CD1c-positive myeloid dendritic cell (primary cell): ENCODE data around the gene HIGD1A.
"Not testable (repeated sequence)": the region's sequence is repeated elsewhere in the genome, so short reads cannot be mapped to it uniquely, and the experiment has no call there.

Source experiments
- DNase-seq: peaks from one replicate; pipeline ENCODE4 v3.0.0-alpha.2; 2016; ENCODE audit errors: extremely low spot score

Gene HIGD1A

GRCh38 chr3:42829083-42829627 is 24.9 kb upstream of the HIGD1A start:
- no peak for DNase-seq

DNA sequence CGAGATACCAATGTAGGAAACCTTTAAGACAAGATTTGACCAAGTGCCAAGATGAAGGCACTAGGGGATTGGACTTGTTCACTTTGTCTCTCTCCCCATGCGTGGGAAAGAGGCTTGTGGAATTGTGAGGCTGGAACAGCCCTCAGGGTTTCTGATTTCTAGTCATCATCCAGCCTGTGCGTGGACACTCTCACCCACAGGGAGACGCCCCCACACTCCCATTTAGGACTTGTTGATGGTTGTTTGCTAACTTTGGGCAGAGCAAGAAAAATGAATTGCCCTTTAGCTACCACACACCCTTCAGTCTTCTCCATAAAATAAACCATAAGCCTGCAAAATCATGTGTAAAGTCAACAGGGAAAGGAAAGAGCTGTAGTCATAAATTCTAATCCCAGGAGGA is 23.4 kb upstream of the HIGD1A start:
- no peak for DNase-seq

- DNase-seq = no peak
Measured at GRCh38 chr3:42827023-42827422, 22.7 kb upstream of the HIGD1A start.

- no peak for DNase-seq
Measured at GRCh38 chr3:42826141-42826540, 21.9 kb upstream of the HIGD1A start.

GRCh38 chr3:42823351-42823750 is 19.1 kb upstream of the HIGD1A start:
- DNase-seq = no peak

DNA sequence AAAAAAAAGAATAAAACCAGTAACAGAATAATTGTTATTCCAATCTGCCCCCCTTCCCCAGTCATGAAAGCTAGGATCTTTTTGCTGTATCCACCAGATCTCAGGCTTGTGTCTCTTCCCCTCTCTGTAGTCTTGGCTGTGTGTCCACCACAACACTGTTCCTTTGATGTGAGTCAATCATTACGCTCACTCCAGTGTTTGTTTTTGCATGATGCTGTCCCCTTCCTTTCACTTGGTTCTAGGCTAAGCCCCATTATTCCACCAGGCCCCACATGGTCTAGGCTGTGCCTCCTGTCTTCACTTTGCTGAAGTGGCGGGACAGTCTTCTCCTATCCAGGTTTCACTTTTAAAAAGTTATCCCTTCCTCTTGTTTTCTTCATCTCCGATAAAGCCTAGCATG is 18.5 kb upstream of the HIGD1A start:
- DNase-seq = no peak

- DNase-seq = no peak
Measured at GRCh38 chr3:42820746-42821051, 16.4 kb upstream of the HIGD1A start.

DNA sequence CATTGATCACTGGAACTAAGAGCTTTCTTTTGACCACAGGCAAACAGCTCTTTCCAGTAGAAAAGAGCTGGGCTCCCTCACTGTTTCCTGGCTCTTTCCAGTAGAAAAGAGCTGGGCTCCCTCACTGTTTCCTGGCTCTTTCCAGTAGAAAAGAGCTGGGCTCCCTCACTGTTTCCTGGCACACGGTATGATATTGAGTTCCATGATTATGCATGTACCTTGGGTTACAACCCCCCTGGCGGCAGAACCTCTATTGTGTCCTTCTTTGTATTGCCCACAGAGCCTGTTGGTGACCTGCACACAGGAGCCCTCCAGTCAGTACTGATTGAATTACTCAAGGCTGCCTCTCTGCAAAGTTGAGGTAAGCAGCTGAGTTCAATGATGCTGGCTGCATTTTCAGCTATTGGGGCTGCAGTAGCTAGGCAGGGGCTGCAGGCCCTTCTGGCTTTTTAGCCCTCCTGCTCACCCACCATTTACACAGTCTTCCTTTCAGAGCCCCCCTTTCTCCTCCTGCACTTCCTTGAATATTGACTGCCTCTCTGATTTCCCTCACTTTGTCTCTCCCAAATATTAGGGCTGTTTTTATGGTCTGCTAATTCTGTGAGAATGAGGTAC is 15.2 kb upstream of the HIGD1A start:
- DNase-seq = no peak

DNA sequence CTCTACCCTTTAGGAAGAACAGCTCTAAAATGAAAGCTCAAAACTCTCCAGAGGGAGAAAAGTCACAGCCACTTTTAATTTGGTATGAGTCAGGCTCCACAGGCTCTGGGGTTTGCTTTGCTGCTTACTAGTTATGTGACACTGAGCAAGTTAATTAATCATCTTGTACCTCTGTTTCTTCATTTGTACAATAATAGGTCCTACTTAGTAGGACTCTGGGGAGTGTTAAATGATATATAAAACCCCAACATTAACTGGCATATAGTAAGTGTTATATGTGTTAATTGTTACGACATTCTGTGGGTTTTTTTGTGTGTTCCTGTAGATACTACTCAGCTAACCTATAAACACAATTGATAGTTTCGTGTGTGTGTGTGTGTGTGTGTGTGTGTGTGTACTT is 11.5 kb upstream of the HIGD1A start:
- DNase-seq = no peak

GRCh38 chr3:42814914-42815507 is 10.7 kb upstream of the HIGD1A start:
- no peak for DNase-seq

DNA sequence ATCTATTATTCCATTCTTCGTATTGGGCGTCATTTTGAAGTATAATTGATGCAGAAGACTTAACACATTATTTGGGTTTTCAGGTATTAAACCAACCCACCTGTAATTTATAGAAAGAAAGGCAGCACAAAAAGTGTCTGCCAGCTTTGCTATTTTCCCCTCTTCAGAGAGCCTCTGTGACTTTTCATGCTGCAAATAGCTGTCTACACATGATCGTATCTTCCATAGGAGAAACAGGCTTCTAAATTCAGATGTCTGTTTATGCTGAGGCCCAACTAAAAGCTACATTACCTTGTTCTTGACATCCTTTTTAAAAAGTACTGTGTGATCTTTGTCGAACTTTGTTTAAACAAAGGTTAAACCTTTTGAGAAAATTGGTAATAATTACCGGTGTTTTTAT is 10.0 kb upstream of the HIGD1A start:
- DNase-seq = no peak

- peak; percentile 21 for DNase-seq
Measured at GRCh38 chr3:42811118-42811883, 7.0 kb upstream of the HIGD1A start.

- DNase-seq = not testable (repeated sequence)
Measured at GRCh38 chr3:42810706-42811105, 6.4 kb upstream of the HIGD1A start.

DNA sequence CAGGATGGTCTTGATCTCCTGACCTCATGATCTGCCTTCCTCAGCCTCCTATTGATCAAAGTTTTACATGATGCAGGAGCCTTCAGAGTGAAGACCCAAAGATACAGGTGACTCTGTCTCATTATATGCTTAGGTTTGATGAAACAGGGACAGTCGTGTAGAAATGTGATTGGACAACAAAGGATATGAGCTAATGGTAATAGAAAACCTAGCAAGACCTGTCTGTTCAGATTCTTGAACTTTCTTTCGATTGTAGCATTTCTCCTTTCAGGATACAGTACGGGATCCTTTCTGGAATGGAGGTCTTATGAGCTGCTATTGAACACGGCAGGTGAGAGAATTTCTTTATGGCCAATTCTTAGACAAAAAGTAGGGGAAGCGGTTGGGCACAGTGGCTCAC is 4.9 kb upstream of the HIGD1A start, which contains the start of gene ACKR2:
ACKR2 (plus strand) TSS at position 244 of the 400 bp plus-strand sequence. CDS start 55,058 bp downstream, outside the sequence.
- no peak for DNase-seq

DNA sequence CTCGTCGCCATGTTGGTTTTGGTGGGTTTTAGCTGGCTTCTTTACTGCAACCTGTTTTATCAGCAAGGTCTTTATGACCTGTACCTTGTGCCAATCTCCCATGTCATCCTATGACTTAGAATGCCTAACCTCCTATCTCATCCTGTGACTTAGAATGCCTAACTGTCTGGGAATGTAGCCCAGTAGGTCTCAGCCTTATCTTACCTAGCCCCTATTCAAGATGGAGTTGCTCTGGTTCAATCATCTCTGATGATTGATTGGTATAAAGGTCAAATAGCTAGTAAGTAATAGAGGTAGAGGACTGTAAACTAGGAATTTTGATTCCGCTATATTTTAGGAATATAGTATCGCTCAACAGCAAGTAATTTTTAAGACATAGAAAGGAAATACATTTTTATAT is 3.6 kb upstream of the HIGD1A start:
- DNase-seq = no peak

GRCh38 chr3:42805141-42805821 is 991 bp upstream of the HIGD1A start:
- no peak for DNase-seq

GRCh38 chr3:42804831-42805132 is 492 bp upstream of the HIGD1A start:
- no peak for DNase-seq

DNA sequence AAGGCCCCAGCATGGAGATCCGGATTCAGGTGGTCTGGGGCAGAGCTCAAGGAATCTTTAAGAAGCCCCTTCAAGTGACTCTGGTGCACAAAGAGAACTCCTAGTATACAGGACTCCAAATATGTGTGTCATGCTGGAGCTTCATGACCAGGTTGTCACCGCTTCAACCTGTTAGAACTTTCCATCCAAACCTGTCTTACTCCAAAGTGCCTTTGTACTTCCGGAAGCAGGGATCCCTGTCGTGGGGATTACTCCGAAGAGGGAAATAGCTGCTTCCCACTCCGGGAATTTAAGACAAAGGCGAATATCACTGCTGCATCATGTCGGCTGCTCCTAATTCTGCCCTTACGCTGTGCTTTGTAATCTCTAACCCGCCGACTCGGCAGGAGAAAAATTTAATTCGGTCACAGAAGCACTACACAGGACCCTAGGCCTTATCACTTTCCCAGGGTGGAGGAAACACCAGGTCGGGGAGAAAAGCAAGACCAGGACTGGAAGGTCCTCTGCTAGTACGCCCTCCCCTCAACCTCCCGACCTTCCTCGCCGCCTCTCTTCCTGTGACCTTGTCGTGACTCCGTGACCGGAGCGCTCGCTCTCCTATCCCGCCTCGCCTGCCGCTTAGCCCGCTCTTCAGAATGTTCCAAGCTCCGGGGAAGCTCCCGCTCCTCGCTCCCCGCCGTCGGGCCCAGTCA is 730 bp downstream of the HIGD1A start:
- peak; percentile 21 for DNase-seq

GRCh38 chr3:42802876-42803413 is 1.3 kb downstream of the HIGD1A start:
- DNase-seq = no peak

DNA sequence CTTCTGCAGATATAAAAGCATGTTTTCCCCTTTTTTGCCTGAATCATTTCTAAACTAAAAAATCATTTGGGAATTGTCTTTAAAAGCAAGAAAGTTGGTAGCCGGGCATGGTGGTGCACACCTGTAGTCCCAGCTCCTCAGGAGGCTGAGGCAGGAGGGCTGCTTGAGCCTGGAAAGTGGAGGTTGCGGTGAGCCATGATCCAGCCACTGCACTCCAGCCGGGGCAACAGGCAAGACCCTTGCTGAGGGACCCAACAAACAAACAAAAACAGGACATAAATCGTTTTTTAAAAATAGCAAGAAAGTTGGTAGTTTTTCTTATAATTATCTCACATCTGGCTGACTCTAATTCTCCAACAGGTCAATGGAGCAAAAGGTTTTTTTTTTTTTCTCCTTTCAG is 2.5 kb downstream of the HIGD1A start:
- no peak for DNase-seq

- DNase-seq = no peak
Measured at GRCh38 chr3:42801048-42801620, 3.2 kb downstream of the HIGD1A start.
